DOHH2 (cell line): ENCODE data around the gene RPL41.
A peak's percentile ranks its signal among the peaks of the same experiment; 100 is the strongest.

Source experiments
- H3F3A ChIP-seq: fragments of 200-600 bp; sonication (generic), shearing (Covaris generic); 2 replicates; pipeline ENCODE4 v1.6.0; 2016; ENCODE audit warnings: antibody characterized with exemption, mild to moderate bottlenecking; ENCODE audit not compliant: control insufficient read depth, insufficient read depth
- H3K27ac ChIP-seq: fragments of 200-600 bp; sonication (generic); 2 replicates; pipeline ENCODE4 v1.5.1; 2014; ENCODE audit warnings: low read depth, mild to moderate bottlenecking, low read length, moderate library complexity
- H3K27me3 ChIP-seq: fragments of 200-600 bp; sonication (generic); 2 replicates; pipeline ENCODE4 v1.6.1; 2014; ENCODE audit warnings: mild to moderate bottlenecking, low read length, mixed read lengths; ENCODE audit not compliant: control insufficient read depth
- H3K36me3 ChIP-seq: fragments of 200-600 bp; sonication (generic); 2 replicates; pipeline ENCODE4 v1.6.1; 2014; ENCODE audit warnings: mild to moderate bottlenecking, low read length, moderate library complexity, mixed read lengths; ENCODE audit not compliant: control insufficient read depth
- H3K4me1 ChIP-seq: fragments of 200-600 bp; sonication (generic); 2 replicates; pipeline ENCODE4 v1.6.1; 2014; ENCODE audit warnings: mild to moderate bottlenecking, low read length, mixed read lengths; ENCODE audit not compliant: control insufficient read depth
- H3K4me2 ChIP-seq: fragments of 200-600 bp; sonication (generic); 2 replicates; pipeline ENCODE4 v1.6.0; 2014; ENCODE audit warnings: mild to moderate bottlenecking, low read length, moderate library complexity
- H3K4me3 ChIP-seq: fragments of 200-600 bp; sonication (generic); 2 replicates; pipeline ENCODE4 v1.5.1; 2014; ENCODE audit warnings: mild to moderate bottlenecking, low read length, mixed read lengths
- H3K79me2 ChIP-seq: fragments of 200-600 bp; sonication (generic); 2 replicates; pipeline ENCODE4 v1.6.1; 2014; ENCODE audit warnings: mild to moderate bottlenecking, low read length, mixed read lengths; ENCODE audit not compliant: control insufficient read depth
- H3K9me2 ChIP-seq: fragments of 200-600 bp; sonication (generic); replicated peaks from 2 replicates; pipeline ENCODE4 v1.6.1; 2014; ENCODE audit warnings: mild to moderate bottlenecking, low read length, mixed read lengths; ENCODE audit not compliant: control insufficient read depth
- H3K9me3 ChIP-seq: fragments of 200-600 bp; sonication (generic); 2 replicates; pipeline ENCODE4 v1.6.1; 2014; ENCODE audit warnings: antibody characterized with exemption, low read length, mixed read lengths; ENCODE audit not compliant: control insufficient read depth, insufficient read depth
- H4K20me1 ChIP-seq: fragments of 200-600 bp; sonication (generic); 2 replicates; pipeline ENCODE4 v1.6.0; 2014; ENCODE audit warnings: low read depth, mild to moderate bottlenecking, antibody characterized with exemption, low read length, moderate library complexity; ENCODE audit not compliant: control insufficient read depth, insufficient read depth
- EZH2phosphoT487 ChIP-seq: fragments of 200-600 bp; sonication (generic); IDR thresholded peaks from 2 replicates; pipeline ENCODE4 v1.6.1; 2017; ENCODE audit warnings: borderline replicate concordance, mild to moderate bottlenecking, antibody characterized with exemption, low read length, moderate library complexity, mixed read lengths
- TF ChIP-seq, protein P1 (sequence below): fragments of 200-600 bp; sonication (generic); IDR thresholded peaks from one replicate; pipeline ENCODE4 v1.5.1; 2014; ENCODE audit warnings: antibody characterized with exemption, mild to moderate bottlenecking, low read depth, low read length; ENCODE audit not compliant: poor library complexity, severe bottlenecking

RPL41 gene

DNA sequence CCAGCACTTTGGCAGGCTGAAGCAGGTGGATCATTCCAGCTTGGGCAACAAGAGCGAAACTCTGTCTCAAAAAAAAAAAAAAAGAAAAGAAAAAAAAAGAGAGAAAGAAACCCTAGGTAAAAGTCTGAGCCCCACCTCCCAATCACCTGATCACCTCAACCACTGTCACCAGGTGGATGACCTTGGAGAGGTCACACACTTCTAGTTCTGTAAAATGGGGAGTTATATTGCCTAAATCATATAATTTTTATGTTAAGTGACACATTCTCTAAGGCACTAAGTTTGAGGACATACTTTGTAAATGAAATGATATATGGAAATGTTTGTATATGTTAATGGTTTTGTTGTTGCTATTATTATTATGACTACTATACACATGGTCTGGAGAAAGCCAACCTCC, 38.0 kb upstream of the RPL41 start:
- H4K20me1 ChIP-seq: no peaks in the 10 kb centered on the region
- TF ChIP-seq EZH2phosphoT487: no peak
- TF ChIP-seq, protein P1, sequence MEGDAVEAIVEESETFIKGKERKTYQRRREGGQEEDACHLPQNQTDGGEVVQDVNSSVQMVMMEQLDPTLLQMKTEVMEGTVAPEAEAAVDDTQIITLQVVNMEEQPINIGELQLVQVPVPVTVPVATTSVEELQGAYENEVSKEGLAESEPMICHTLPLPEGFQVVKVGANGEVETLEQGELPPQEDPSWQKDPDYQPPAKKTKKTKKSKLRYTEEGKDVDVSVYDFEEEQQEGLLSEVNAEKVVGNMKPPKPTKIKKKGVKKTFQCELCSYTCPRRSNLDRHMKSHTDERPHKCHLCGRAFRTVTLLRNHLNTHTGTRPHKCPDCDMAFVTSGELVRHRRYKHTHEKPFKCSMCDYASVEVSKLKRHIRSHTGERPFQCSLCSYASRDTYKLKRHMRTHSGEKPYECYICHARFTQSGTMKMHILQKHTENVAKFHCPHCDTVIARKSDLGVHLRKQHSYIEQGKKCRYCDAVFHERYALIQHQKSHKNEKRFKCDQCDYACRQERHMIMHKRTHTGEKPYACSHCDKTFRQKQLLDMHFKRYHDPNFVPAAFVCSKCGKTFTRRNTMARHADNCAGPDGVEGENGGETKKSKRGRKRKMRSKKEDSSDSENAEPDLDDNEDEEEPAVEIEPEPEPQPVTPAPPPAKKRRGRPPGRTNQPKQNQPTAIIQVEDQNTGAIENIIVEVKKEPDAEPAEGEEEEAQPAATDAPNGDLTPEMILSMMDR: no peak
- no peak overlapping the region for H3K27ac ChIP-seq
- no peak overlapping the region for H3K4me3 ChIP-seq
- peaks cover 30% of the 10 kb centered on the region for H3K27me3 ChIP-seq
- no peak overlapping the region for H3K4me2 ChIP-seq
- H3K9me2 ChIP-seq: no peaks in the 10 kb centered on the region
- no peaks in the 10 kb centered on the region for H3K9me3 ChIP-seq
- H3K36me3 ChIP-seq: no peaks in the 10 kb centered on the region
- peaks cover 10% of the 10 kb centered on the region for H3K4me1 ChIP-seq
- no peaks in the 10 kb centered on the region for H3F3A ChIP-seq
- no peaks in the 10 kb centered on the region for H3K79me2 ChIP-seq

DNA sequence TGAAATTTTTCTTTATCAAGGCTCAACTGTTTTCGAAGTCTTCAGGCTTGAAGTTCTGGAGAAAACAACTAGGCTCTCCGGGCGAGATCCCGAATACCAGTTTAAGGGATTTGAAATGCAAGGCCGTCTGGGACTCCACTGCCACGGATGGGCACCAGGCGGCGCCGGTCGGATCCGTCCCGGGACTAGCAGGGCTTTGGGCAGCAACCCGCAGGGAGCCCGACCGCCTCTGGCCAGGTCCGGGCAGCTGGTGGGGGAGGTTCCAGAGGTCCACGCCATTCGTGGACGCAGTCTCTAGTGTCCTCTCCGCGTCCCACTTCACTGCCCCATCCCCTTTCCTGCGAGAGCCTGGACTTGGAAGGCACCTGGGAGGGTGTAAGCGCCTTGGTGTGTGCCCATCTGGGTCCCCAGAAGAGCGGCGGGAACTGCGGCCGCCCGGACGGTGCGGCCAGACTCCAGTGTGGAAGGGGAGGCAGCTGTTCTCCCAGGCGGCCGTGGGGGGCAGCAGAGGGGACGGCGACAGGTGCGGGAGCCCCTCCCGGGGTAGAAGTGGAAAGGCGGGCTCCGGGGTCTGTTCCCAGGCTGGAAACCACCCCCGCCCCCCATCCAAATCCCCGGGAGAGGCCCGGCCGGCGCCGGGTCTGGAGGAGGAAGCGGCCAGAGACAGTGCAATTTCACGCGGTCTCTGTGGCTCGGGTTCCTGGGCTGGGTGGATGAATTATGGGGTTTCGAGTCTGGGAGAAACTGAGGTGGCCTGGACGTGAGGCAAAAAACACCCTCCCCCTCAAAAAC, 37.3 kb upstream of the RPL41 start:
- peaks cover 37% of the 10 kb centered on the region for H3K27me3 ChIP-seq
- no peaks in the 10 kb centered on the region for H3K9me3 ChIP-seq
- H3K9me2 ChIP-seq: no peaks in the 10 kb centered on the region
- H4K20me1 ChIP-seq: no peaks in the 10 kb centered on the region
- TF ChIP-seq EZH2phosphoT487: no peak
- TF ChIP-seq, protein P1: peak; percentile 67
- H3K36me3 ChIP-seq: no peaks in the 10 kb centered on the region
- H3K27ac ChIP-seq: no peak overlapping the region
- peak overlapping the region; percentile 83 for H3K4me2 ChIP-seq
- no peaks in the 10 kb centered on the region for H3K79me2 ChIP-seq
- peak overlapping the region; percentile 84 for H3K4me3 ChIP-seq
- peaks cover 10% of the 10 kb centered on the region for H3K4me1 ChIP-seq
- H3F3A ChIP-seq: no peaks in the 10 kb centered on the region

DNA sequence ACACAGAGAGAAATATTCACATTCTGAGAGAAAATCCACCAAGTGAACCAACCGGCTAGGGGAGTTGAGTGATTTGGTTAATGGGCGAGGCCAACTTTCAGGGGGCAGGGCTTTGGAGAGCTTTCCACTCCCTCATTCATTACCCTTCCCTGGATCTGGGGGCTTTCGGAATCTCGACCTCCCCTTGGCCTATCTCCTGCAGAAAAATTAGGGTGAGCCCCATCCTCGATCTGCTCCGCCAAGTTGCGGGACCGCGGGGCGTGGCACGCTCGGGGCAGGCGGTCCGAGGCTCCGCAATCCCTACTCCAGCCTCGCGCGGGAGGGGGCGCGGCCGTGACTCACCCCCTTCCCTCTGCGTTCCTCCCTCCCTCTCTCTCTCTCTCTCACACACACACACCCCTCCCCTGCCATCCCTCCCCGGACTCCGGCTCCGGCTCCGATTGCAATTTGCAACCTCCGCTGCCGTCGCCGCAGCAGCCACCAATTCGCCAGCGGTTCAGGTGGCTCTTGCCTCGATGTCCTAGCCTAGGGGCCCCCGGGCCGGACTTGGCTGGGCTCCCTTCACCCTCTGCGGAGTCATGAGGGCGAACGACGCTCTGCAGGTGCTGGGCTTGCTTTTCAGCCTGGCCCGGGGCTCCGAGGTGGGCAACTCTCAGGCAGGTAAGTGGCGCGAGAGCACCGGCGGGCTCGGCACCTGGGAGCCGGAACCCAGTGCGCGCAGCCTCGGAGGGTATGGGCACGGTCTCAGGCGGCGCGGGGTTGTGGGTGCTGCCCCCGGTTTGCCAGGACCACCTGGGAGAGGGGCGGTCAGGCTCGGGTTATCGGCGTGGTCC, 36.5 kb upstream of the RPL41 start, which contains the start of gene ERBB3:
TSS of gene ERBB3 (plus strand) at position 443 of the 833 bp plus-strand sequence. CDS start at position 579, 136 bp downstream.
- peak within 1 kb of the TSS; percentile 83 for H3K4me2 ChIP-seq
- H3K9me2 ChIP-seq: no peaks in the 10 kb centered on the region
- H3K27ac ChIP-seq: no peak within 1 kb of the TSS
- no peaks in the 10 kb centered on the region for H3K79me2 ChIP-seq
- H4K20me1 ChIP-seq: no peaks in the 10 kb centered on the region
- no peaks in the 10 kb centered on the region for H3F3A ChIP-seq
- no peaks in the 10 kb centered on the region for H3K36me3 ChIP-seq
- peak within 1 kb of the TSS; percentile 84 for H3K4me3 ChIP-seq
- H3K27me3 ChIP-seq: peaks cover 37% of the 10 kb centered on the region
- H3K4me1 ChIP-seq: peaks cover 10% of the 10 kb centered on the region
- no peak for TF ChIP-seq EZH2phosphoT487
- H3K9me3 ChIP-seq: no peaks in the 10 kb centered on the region
